H9 (cell line): ENCODE measurements around the gene PLXNA1. TPM values are rescaled to one million over a fixed set of nuclear protein-coding genes. Genes with fewer than 3 reads are reported as not detected.

Experiments
- DNase-seq: peaks from one replicate; pipeline ENCODE4 v3.0.0-alpha.2; 2017
- H2AFZ ChIP-seq: one replicate; pipeline ENCODE4 v1.6.1; 2013; ENCODE audit warnings: mild to moderate bottlenecking, low read length, control low read depth, moderate library complexity
- H2AK5ac ChIP-seq: 2 replicates; pipeline ENCODE4 v1.6.1; 2013; ENCODE audit warnings: low read length, control low read depth, mixed read lengths; ENCODE audit not compliant: insufficient read length
- H2BK120ac ChIP-seq: one replicate; pipeline ENCODE4 v1.6.1; 2013; ENCODE audit warnings: low read depth, mild to moderate bottlenecking, low read length, control low read depth, inconsistent platforms; ENCODE audit not compliant: poor library complexity, severe bottlenecking
- H2BK12ac ChIP-seq: 2 replicates; pipeline ENCODE4 v1.6.1; 2013; ENCODE audit warnings: low read length, control low read depth, mixed read lengths, low read depth; ENCODE audit not compliant: insufficient read length
- H2BK15ac ChIP-seq: 2 replicates; pipeline ENCODE4 v1.6.1; 2013; ENCODE audit warnings: low read depth, low read length, control low read depth
- H2BK20ac ChIP-seq: one replicate; pipeline ENCODE4 v1.6.1; 2013; ENCODE audit warnings: low read depth, mild to moderate bottlenecking, low read length, control low read depth, inconsistent platforms; ENCODE audit not compliant: poor library complexity, severe bottlenecking
- H2BK5ac ChIP-seq: 2 replicates; pipeline ENCODE4 v1.6.1; 2013; ENCODE audit warnings: low read length, control low read depth, mixed read lengths; ENCODE audit not compliant: insufficient read length
- H3K14ac ChIP-seq: 2 replicates; pipeline ENCODE4 v1.6.1; 2013; ENCODE audit warnings: low read length, control low read depth; ENCODE audit not compliant: insufficient read depth
- H3K18ac ChIP-seq: 2 replicates; pipeline ENCODE4 v1.6.1; 2013; ENCODE audit warnings: low read depth, mild to moderate bottlenecking, mixed read lengths, low read length, control low read depth; ENCODE audit not compliant: insufficient read length
- H3K23ac ChIP-seq: 2 replicates; pipeline ENCODE4 v1.6.1; 2013; ENCODE audit warnings: low read length, control low read depth, mixed read lengths, low read depth; ENCODE audit not compliant: insufficient read length
- H3K23me2 ChIP-seq: 2 replicates; pipeline ENCODE4 v1.6.1; 2013; ENCODE audit warnings: low read depth, mild to moderate bottlenecking, mixed read lengths, low read length, control low read depth; ENCODE audit not compliant: insufficient read length, poor library complexity, severe bottlenecking
- H3K27ac ChIP-seq: 2 replicates; pipeline ENCODE4 v1.5.1; 2013; ENCODE audit warnings: low read length, control low read depth, mixed read lengths, low read depth; ENCODE audit not compliant: insufficient read length
- H3K27me3 ChIP-seq: 2 replicates; pipeline ENCODE4 v1.6.1; 2013; ENCODE audit warnings: low read length, control low read depth, inconsistent platforms; ENCODE audit not compliant: insufficient read depth
- H3K4ac ChIP-seq: 2 replicates; pipeline ENCODE4 v1.6.1; 2013; ENCODE audit warnings: low read depth, mild to moderate bottlenecking, control low read depth, inconsistent platforms, low read length, moderate library complexity
- H3K4me1 ChIP-seq: 2 replicates; pipeline ENCODE4 v1.6.1; 2013; ENCODE audit warnings: low read length, control low read depth, inconsistent platforms; ENCODE audit not compliant: insufficient read depth
- H3K4me2 ChIP-seq: 2 replicates; pipeline ENCODE4 v1.6.1; 2013; ENCODE audit warnings: low read length, control low read depth, mixed read lengths; ENCODE audit not compliant: insufficient read length, insufficient read depth
- H3K56ac ChIP-seq: 2 replicates; pipeline ENCODE4 v1.6.1; 2013; ENCODE audit warnings: low read depth, mild to moderate bottlenecking, mixed read lengths, low read length, control low read depth; ENCODE audit not compliant: insufficient read length
- H3K79me1 ChIP-seq: 2 replicates; pipeline ENCODE4 v1.6.1; 2013; ENCODE audit warnings: low read depth, mild to moderate bottlenecking, moderate library complexity, low read length, control low read depth, inconsistent platforms; ENCODE audit not compliant: insufficient read depth, poor library complexity, severe bottlenecking
- H3K79me2 ChIP-seq: 2 replicates; pipeline ENCODE4 v1.6.1; 2013; ENCODE audit warnings: low read length, control low read depth, inconsistent platforms; ENCODE audit not compliant: insufficient read depth
- H3K9ac ChIP-seq: 2 replicates; pipeline ENCODE4 v1.6.1; 2013; ENCODE audit warnings: low read length, control low read depth, mixed read lengths; ENCODE audit not compliant: insufficient read length; ENCODE audit errors: extremely low read depth
- H3K9me3 ChIP-seq: one replicate; pipeline ENCODE4 v1.6.1; 2013; ENCODE audit warnings: low read depth, low read length, inconsistent platforms; ENCODE audit not compliant: control insufficient read depth
- H3T11ph ChIP-seq: one replicate; pipeline ENCODE4 v1.6.1; 2013; ENCODE audit warnings: mild to moderate bottlenecking, low read length, control low read depth, inconsistent platforms
- H4K20me1 ChIP-seq: one replicate; pipeline ENCODE4 v1.6.1; 2013; ENCODE audit not compliant: control insufficient read depth, insufficient read length, insufficient read depth
- H4K5ac ChIP-seq: 2 replicates; pipeline ENCODE4 v1.6.1; 2013; ENCODE audit warnings: low read depth, mild to moderate bottlenecking, mixed read lengths, low read length, control low read depth; ENCODE audit not compliant: insufficient read length
- H4K8ac ChIP-seq: replicated peaks from 2 replicates; pipeline ENCODE4 v1.6.1; 2013; ENCODE audit warnings: low read length, control low read depth, mixed read lengths, low read depth; ENCODE audit not compliant: insufficient read length
- H4K91ac ChIP-seq: 2 replicates; pipeline ENCODE4 v1.6.1; 2013; ENCODE audit warnings: low read depth, mild to moderate bottlenecking, moderate library complexity, mixed read lengths, low read length, control low read depth; ENCODE audit not compliant: insufficient read length
- H3K27ac Mint-ChIP-seq, 3 experiments: 2 replicates in 2 of 3; 3 replicates in 1 of 3; pipeline ENCODE4 v1.8.0; 2020 to 2021; ENCODE audit warnings: mixed read lengths in 3 of 3, mild to moderate bottlenecking in 1 of 3, moderate library complexity in 1 of 3
- H3K27me3 Mint-ChIP-seq: 2 replicates; pipeline ENCODE4 v1.8.0; 2021; ENCODE audit warnings: low read depth, mild to moderate bottlenecking, moderate library complexity, mixed read lengths
- H3K36me3 Mint-ChIP-seq, 3 experiments: 2 replicates in 2 of 3; 3 replicates in 1 of 3; pipeline ENCODE4 v1.8.0; 2020 to 2021; ENCODE audit warnings: low read depth in 3 of 3, mixed read lengths in 3 of 3; ENCODE audit not compliant: insufficient read depth in 1 of 3
- H3K4me1 Mint-ChIP-seq, 2 experiments: 2 replicates each; pipeline ENCODE4 v1.8.0; 2020; ENCODE audit warnings: mixed read lengths in 2 of 2
- H3K4me3 Mint-ChIP-seq, 2 experiments: 2 replicates in 1 of 2; 3 replicates in 1 of 2; pipeline ENCODE4 v1.8.0; 2020 to 2021; ENCODE audit warnings: mild to moderate bottlenecking in 2 of 2, mixed read lengths in 2 of 2, moderate library complexity in 1 of 2
- H3K9me3 Mint-ChIP-seq, 2 experiments: 2 replicates in 1 of 2; 3 replicates in 1 of 2; pipeline ENCODE4 v1.8.0; 2020; ENCODE audit warnings: mild to moderate bottlenecking in 2 of 2, mixed read lengths in 2 of 2, moderate library complexity in 1 of 2
- CTCF ChIP-seq: fragments of 200-600 bp; sonication (generic); conservative IDR thresholded peaks from 3 replicates; pipeline ENCODE4 v1.8.0; 2021; ENCODE audit warnings: antibody characterized with exemption, mild to moderate bottlenecking
- WGBS: extraction: QIAGEN DNeasy Blood & Tissue Kit; methylation state at CpG from one replicate; pipeline ENCODE4 v1.1.7; 2013; ENCODE audit warnings: missing lambda C conversion rate, low lambda C conversion rate, mixed read lengths; ENCODE audit not compliant: insufficient read length; ENCODE audit errors: extremely low coverage; 5-methylcytosine and 5-hydroxymethylcytosine counted together
- total RNA-seq: library from RNA; stranded (reverse); gene quantifications from 2 replicates; pipeline ENCODE4 v1.2.1, GENCODE V29; 2021

The PLXNA1 gene
- total RNA-seq, 1 experiment from 2014 or later: 42.1 TPM

GRCh38 chr3:127015282-127016042 lies 32.5 kb downstream of the PLXNA1 start:
- H3K56ac ChIP-seq: no peak overlapping the region
- Mint-ChIP-seq H3K4me1 (no peaks in the 10 kb centered on the region), H3K27ac (no peak overlapping the region), H3K4me3 (no peak overlapping the region), H3K27me3 (no peaks in the 10 kb centered on the region), H3K36me3 (peaks cover 15 to 48% (median 44%) of the 10 kb centered on the region in 3 experiments; a peak in 6 of 7 replicates), H3K9me3 (no peaks in the 10 kb centered on the region)
- no peaks in the 10 kb centered on the region for H3K9me3 ChIP-seq
- no peaks in the 10 kb centered on the region for H4K20me1 ChIP-seq
- H3K79me2 ChIP-seq: no peaks in the 10 kb centered on the region
- no peak overlapping the region for H2AK5ac ChIP-seq
- H3K4me1 ChIP-seq: no peaks in the 10 kb centered on the region
- no peaks in the 10 kb centered on the region for H3K27me3 ChIP-seq
- H3K79me1 ChIP-seq: no peaks in the 10 kb centered on the region
- no peak overlapping the region for H3K4ac ChIP-seq
- no peak overlapping the region for H4K8ac ChIP-seq
- H3K23me2 ChIP-seq: no peaks in the 10 kb centered on the region
- no peak overlapping the region for H3K18ac ChIP-seq
- H3T11ph ChIP-seq: no peak overlapping the region
- no peak overlapping the region for H3K14ac ChIP-seq
- no peak overlapping the region for H2AFZ ChIP-seq
- no peak overlapping the region for H4K5ac ChIP-seq
- no peak overlapping the region for H2BK15ac ChIP-seq
- no peak overlapping the region for H3K4me2 ChIP-seq
- H2BK120ac ChIP-seq: no peak overlapping the region
- H3K27ac ChIP-seq: no peak overlapping the region
- no peak for TF ChIP-seq CTCF
- H3K9ac ChIP-seq: no peak overlapping the region
- no peak for DNase-seq
- WGBS: no CpG with 5 or more reads among the region's 17 CpGs
- no peak overlapping the region for H2BK20ac ChIP-seq
- H4K91ac ChIP-seq: no peak overlapping the region
- no peak overlapping the region for H3K23ac ChIP-seq
- H2BK5ac ChIP-seq: no peak overlapping the region
- H2BK12ac ChIP-seq: no peak overlapping the region
